Transverse colon (tissue), 4 donors: Measurements from ENCODE around the gene BCO2. TPM values are rescaled to one million over a fixed set of nuclear protein-coding genes. Genes with fewer than 3 reads are reported as not detected.

ENCODE experiments used
- DNase-seq: peaks from one replicate; pipeline ENCODE4 v3.0.0-alpha.2; 2019
- H3K27ac ChIP-seq, 4 donors: fragments of 200-600 bp; sonication (generic); 2 replicates each; pipeline ENCODE4 v1.5.1; 2016 to 2018; ENCODE audit warnings: inconsistent platforms in 4 of 4
- H3K27me3 ChIP-seq: fragments of 200-600 bp; sonication (generic); 2 replicates; pipeline ENCODE4 v1.5.1; 2017; ENCODE audit warnings: inconsistent platforms
- H3K36me3 ChIP-seq, 4 donors: fragments of 200-600 bp; sonication (generic); 2 replicates each; pipeline ENCODE4 v1.5.1; 2017 to 2019; ENCODE audit warnings: inconsistent platforms in 4 of 4
- H3K4me1 ChIP-seq, 4 donors: fragments of 200-600 bp; sonication (generic); 2 replicates each; pipeline ENCODE4 v1.5.1; 2017 to 2020; ENCODE audit warnings: inconsistent platforms in 4 of 4
- H3K4me3 ChIP-seq, 4 donors: fragments of 200-600 bp; sonication (generic); 1 replicate in 1 of 4; 2 replicates in 3 of 4; pipeline versions ENCODE4 v1.5.1 to v1.6.1; 2017 to 2019; ENCODE audit warnings: inconsistent platforms in 4 of 4
- H3K9me3 ChIP-seq, 2 donors: fragments of 200-600 bp; sonication (generic); 2 replicates each; pipeline ENCODE4 v1.5.1; 2017 to 2019; ENCODE audit warnings: inconsistent platforms in 2 of 2
- EP300 ChIP-seq: sonication (generic); formaldehyde crosslinking; IDR thresholded peaks from one replicate; pipeline ENCODE4 v1.6.1; 2017; ENCODE audit warnings: antibody characterized with exemption, low read depth
- POLR2A ChIP-seq: fragments of 450-650 bp; IDR thresholded peaks from one replicate; pipeline ENCODE4 v1.6.1; 2016; ENCODE audit warnings: antibody characterized with exemption, mild to moderate bottlenecking, moderate library complexity
- POLR2AphosphoS5 ChIP-seq, 3 donors: sonication (generic); formaldehyde crosslinking; IDR thresholded peaks; one replicate each; pipeline ENCODE4 v1.6.1; 2016; ENCODE audit warnings: antibody characterized with exemption in 3 of 3
- WGBS, 2 donors: methylation state at CpG; one replicate each; pipeline ENCODE4 v1.1.5; 2018; ENCODE audit warnings: low coverage in 1 of 2; 5-methylcytosine and 5-hydroxymethylcytosine counted together
- in situ Hi-C, 4 donors: fragments of 200-750 bp; cut with MboI; loops; one replicate each; pipeline versions ENCODE4 v1.15.0 to v1.15.1; 2017; ENCODE audit warnings: low sequenced_read_pairs in 3 of 4, low pct_ligation_motif_present in 1 of 4, low pct_unique_long_range_greater_than_20kb in 1 of 4
- intact Hi-C: fragments of 100-400 bp; cut with DNase I; formaldehyde crosslinking; loops from one replicate; pipeline ENCODE4 v1.15.1; 2023; ENCODE audit warnings: low total_unique reads
- total RNA-seq, 4 donors: library from RNA; depleted of rRNA; stranded (reverse); fragments of >200 nt; gene quantifications; one replicate each; pipeline ENCODE4 v1.1.0, GENCODE V29; 2016
- TF ChIP-seq, protein P1 (sequence below), 5 experiments: fragments of 200-600 bp in 3 of 5; fragments of 450-650 bp in 2 of 5; sonication (generic) in 3 of 5; IDR thresholded peaks; 1 replicate in 2 of 5; 2 replicates in 3 of 5; pipeline ENCODE4 v1.5.1; 2016 to 2017; ENCODE audit warnings: antibody characterized with exemption in 5 of 5, inconsistent platforms in 3 of 5, mild to moderate bottlenecking in 2 of 5, moderate library complexity in 1 of 5

BCO2 gene
- total RNA-seq, 4 donors from 2014 or later: 2.8 to 12.1 (median 4.0) TPM

DNA sequence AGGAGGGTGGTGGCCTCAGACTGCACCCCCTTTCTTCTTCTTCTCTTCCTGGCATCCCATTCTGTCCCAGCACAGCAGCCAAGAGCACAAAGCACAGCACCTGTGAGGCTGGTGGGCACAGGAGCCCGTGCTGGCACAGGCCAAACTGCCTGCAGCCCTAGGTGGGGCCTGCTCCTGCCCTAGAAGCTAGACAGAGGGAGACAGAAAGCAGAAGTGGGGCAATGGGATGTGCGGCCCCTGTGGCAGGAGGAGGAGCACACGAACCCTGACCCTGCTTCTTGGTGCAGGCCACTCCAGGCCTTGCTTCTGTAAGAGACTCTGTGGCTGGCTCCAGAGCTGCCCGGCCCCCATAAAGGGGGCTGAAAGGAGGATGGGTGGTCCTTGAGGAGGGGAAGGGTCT, 47.0 kb downstream of the BCO2 start:
- in situ Hi-C loops: loop anchor here (5.0 to 25.0 kb wide), 4 partner anchors 50 to 1065 kb away; no protein-coding TSS in a partner anchor
- WGBS, 2 donors: 66% methylated on average over 4 of the region's 4 CpGs; no CpG with 5 or more reads in 1 of the 2 donors
- H3K27ac ChIP-seq: no peak overlapping the region

DNA sequence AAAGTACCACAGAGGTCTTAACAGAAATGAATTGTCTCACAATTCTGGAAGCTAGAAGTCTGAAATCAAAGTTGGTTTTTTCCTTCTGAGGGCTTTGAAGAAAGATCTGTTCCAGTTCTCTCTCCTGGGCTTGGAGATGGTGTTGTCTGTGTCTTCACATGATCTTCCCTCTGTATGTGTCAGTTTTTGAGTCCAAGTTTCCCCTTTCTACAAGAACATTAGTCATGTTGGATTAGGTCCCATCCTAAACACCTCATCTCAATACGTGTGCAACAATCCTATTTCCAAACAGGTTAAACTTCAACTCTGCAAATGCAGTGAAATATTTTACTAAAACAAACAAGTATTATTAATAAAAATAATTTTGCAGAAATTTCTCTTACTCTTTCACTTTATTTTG, 47.8 kb downstream of the BCO2 start:
- Histone ChIP-seq H3K4me3 (no peak overlapping the region), H3K36me3 (no peaks in the 10 kb centered on the region), H3K27me3 (no peaks in the 10 kb centered on the region), H3K9me3 (no peaks in the 10 kb centered on the region), H3K27ac (no peak overlapping the region), H3K4me1 (peaks cover 6 to 27% (median 13%) of the 10 kb centered on the region in 4 donors)
- no peak for DNase-seq
- TF ChIP-seq POLR2A (no peak), EP300 (no peak), POLR2AphosphoS5 (IDR thresholded peaks at IDR 0.05) (no peak)
- TF ChIP-seq, protein P1, sequence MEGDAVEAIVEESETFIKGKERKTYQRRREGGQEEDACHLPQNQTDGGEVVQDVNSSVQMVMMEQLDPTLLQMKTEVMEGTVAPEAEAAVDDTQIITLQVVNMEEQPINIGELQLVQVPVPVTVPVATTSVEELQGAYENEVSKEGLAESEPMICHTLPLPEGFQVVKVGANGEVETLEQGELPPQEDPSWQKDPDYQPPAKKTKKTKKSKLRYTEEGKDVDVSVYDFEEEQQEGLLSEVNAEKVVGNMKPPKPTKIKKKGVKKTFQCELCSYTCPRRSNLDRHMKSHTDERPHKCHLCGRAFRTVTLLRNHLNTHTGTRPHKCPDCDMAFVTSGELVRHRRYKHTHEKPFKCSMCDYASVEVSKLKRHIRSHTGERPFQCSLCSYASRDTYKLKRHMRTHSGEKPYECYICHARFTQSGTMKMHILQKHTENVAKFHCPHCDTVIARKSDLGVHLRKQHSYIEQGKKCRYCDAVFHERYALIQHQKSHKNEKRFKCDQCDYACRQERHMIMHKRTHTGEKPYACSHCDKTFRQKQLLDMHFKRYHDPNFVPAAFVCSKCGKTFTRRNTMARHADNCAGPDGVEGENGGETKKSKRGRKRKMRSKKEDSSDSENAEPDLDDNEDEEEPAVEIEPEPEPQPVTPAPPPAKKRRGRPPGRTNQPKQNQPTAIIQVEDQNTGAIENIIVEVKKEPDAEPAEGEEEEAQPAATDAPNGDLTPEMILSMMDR (IDR thresholded peaks at IDR 0.05): no peak
- WGBS, 2 donors: 33 to 57% methylated on average over 1 of the region's 1 CpG
- intact Hi-C loops (no loop called here), in situ Hi-C loops (loop anchor here (5.0 to 25.0 kb wide), 4 partner anchors 49 to 1064 kb away; no protein-coding TSS in a partner anchor)

More for the DNA sequence above, 47.0 kb downstream of the BCO2 start:
- no peak for DNase-seq
- no peak overlapping the region for H3K4me3 ChIP-seq
- no peaks in the 10 kb centered on the region for H3K27me3 ChIP-seq
- H3K4me1 ChIP-seq: peaks cover 2 to 21% (median 8%) of the 10 kb centered on the region in 4 donors
- H3K36me3 ChIP-seq: no peaks in the 10 kb centered on the region
- intact Hi-C loops: no loop called here
- TF ChIP-seq POLR2A (no peak), POLR2AphosphoS5 (IDR thresholded peaks at IDR 0.05) (no peak), EP300 (no peak)
- TF ChIP-seq, protein P1 (IDR thresholded peaks at IDR 0.05): no peak
- H3K9me3 ChIP-seq: no peaks in the 10 kb centered on the region

DNA sequence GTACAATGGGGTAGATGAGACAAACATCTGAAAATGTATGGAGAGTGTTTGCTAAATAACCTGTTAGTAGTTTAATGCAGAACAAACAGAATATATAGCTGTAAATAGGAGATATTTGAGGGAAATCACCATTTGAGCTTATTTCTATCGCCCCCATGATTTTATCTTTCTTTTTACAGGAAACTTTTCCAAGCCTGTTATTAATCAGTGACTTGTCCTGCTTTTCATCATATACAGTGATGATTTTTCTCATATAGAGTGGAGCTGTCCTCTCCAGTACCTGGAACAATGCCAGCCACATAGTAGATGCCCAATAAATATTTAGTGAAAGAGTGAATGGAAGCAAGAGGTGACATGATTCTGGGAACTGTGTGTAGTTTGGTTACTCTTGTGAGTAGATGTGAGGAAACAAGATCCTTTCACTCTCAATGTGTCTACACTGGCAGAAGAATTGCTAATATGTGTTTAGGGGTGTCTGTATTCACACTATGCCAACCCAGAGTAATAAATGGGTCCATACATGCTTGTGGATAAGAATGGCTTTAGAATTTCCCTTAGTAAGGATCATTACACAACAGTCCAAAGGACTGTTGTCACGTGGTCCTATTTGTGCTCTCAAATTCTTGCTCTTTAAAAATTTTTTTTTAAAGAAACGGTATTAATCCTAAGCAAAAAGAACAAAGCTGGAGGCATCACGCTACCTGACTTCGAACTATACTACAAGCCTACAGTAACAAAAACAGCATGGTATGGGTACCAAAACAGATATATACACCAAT, 48.6 kb downstream of the BCO2 start:
- no peaks in the 10 kb centered on the region for H3K9me3 ChIP-seq
- H3K27me3 ChIP-seq: no peaks in the 10 kb centered on the region
- 83 to 91% methylated on average over 5 of the region's 5 CpGs for WGBS, 2 donors
- no peak for DNase-seq
- H3K4me3 ChIP-seq: no peak overlapping the region
- intact Hi-C loops (no loop called here), in situ Hi-C loops (loop anchor here (5.0 to 25.0 kb wide), 4 partner anchors 48 to 1063 kb away; no protein-coding TSS in a partner anchor)
- H3K27ac ChIP-seq: no peak overlapping the region
- peaks cover 6 to 27% (median 13%) of the 10 kb centered on the region in 4 donors for H3K4me1 ChIP-seq
- TF ChIP-seq EP300: no peak
- TF ChIP-seq POLR2AphosphoS5 (IDR thresholded peaks at IDR 0.05): no peak
- TF ChIP-seq, protein P1 (IDR thresholded peaks at IDR 0.05): no peak
- TF ChIP-seq POLR2A: no peak
- H3K36me3 ChIP-seq: no peaks in the 10 kb centered on the region

DNA sequence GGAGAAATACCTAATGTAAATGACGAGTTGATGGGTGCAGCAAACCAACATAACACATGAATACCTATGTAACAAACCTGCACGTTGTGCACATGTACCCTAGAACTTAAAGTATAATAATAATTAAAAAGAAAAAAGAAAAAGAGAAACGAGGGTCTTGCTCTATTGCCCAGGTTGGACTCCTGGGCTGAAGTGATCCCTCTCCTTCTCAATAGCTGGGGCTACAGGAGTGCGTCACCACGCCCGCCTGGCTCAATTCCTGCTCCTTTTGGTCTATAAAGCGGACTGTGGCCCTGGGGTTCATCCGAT, 50.4 kb downstream of the BCO2 start:
- Histone ChIP-seq H3K4me3 (peak overlapping the region; percentile 60 to 82 (median 72)), H3K27ac (peak overlapping the region; percentile 96 to 97 (median 97)), H3K9me3 (no peaks in the 10 kb centered on the region), H3K27me3 (no peaks in the 10 kb centered on the region), H3K4me1 (peaks cover 6 to 27% (median 12%) of the 10 kb centered on the region in 4 donors), H3K36me3 (peaks cover 0 to 7% (median 2%) of the 10 kb centered on the region in 4 donors)
- 11 to 53% methylated on average over 2 to 8 of the region's 8 CpGs for WGBS, 2 donors
- intact Hi-C loops (no loop called here), in situ Hi-C loops (no loop called here)
- DNase-seq: peak; percentile 79
- TF ChIP-seq, protein P1 (IDR thresholded peaks at IDR 0.05): no peak
- TF ChIP-seq POLR2AphosphoS5 (IDR thresholded peaks at IDR 0.05) (no peak), POLR2A (no peak), EP300 (no peak)
